Measurements from ENCODE around the gene SIGLEC11. TPM values are rescaled to one million over a fixed set of nuclear protein-coding genes. Genes with fewer than 3 reads are reported as not detected.

The SIGLEC11 gene
- total and polyA plus RNA-seq, 2 donors (not counting 1 experiment from before 2014, with no cell fraction given), result 0.09 TPM; not detected in 1

- Histone ChIP-seq H3K4me1 (ENCODE audit: control insufficient read depth in 2 of 2, insufficient read depth in 2 of 2, low read length in 2 of 2) (no peaks in the 10 kb centered on the region), H3K36me3 (replicated peaks in 1 of 2; ENCODE audit: control extremely low read depth in 1 of 2, control insufficient read depth in 1 of 2, extremely low read depth in 1 of 2, insufficient read depth in 2 of 2, low read length in 1 of 2) (peaks cover 2 to 28% of the 10 kb centered on the region in 2 experiments), H3K79me2 (ENCODE audit: control insufficient read depth, insufficient read depth, low read length) (no peaks in the 10 kb centered on the region), H3K27me3 (replicated peaks in 1 of 4; ENCODE audit: control extremely low read depth in 1 of 4, control insufficient read depth in 3 of 4, insufficient read depth in 4 of 4, low read length in 3 of 4) (peaks cover 0 to 3% (median 2%) of the 10 kb centered on the region in 4 experiments), H3K9me3 (ENCODE audit: control extremely low read depth in 1 of 3, control insufficient read depth in 2 of 3, insufficient read depth in 1 of 3, low read length in 2 of 3) (peaks cover 0 to 1% (median 0%) of the 10 kb centered on the region in 3 donors), H4K20me1 (ENCODE audit: control insufficient read depth, insufficient read depth, low read length, poor library complexity, severe bottlenecking) (no peaks in the 10 kb centered on the region), H3K4me2 (replicated peaks; ENCODE audit: low read depth, low read length, poor library complexity, severe bottlenecking) (no peak overlapping the region), H3K4me3 (ENCODE audit: control extremely low read depth in 1 of 5, extremely low read depth in 1 of 5, insufficient read depth in 1 of 5, low read depth in 2 of 5, low read length in 4 of 5) (no peak overlapping the region), H3K27ac (ENCODE audit: low read length in 2 of 2) (no peak overlapping the region), H2AFZ (ENCODE audit: insufficient read depth, low read depth, low read length, poor library complexity, severe bottlenecking) (no peak overlapping the region), H3K9ac (ENCODE audit: low read length) (no peak overlapping the region)
- no peak for TF ChIP-seq EZH2 (IDR thresholded peaks at IDR 0.05; ENCODE audit: borderline replicate concordance, insufficient read depth, low read depth, low read length, poor library complexity, severe bottlenecking)
- no peak for TF ChIP-seq CTCF (IDR thresholded peaks at IDR 0.05)
- Mint-ChIP-seq H3K9me3 (ENCODE audit: insufficient read depth) (no peaks in the 10 kb centered on the region), H3K27me3 (no peaks in the 10 kb centered on the region), H3K27ac (peak overlapping the region; percentile 20), H3K4me1 (no peaks in the 10 kb centered on the region), H3K4me3 (no peak overlapping the region)
- DNase-seq (no peak), ATAC-seq (ENCODE audit: low read depth) (no peak)
- ChIA-PET POLR2A (no interaction called here), CTCF (interaction anchor here (1.3 kb wide), 1 partner anchor 63 kb away, joined by 3 read pairs; no protein-coding TSS in a partner anchor)
- 90% methylated on average over 18 of the region's 18 CpGs for whole genome bisulfite sequencing (ENCODE audit: insufficient coverage)
- intact Hi-C loops (cut with micrococcal nuclease), result no loop called here
Measured at GRCh38 chr19:49973987-49974386, 13.0 kb upstream of the SIGLEC11 start.

GRCh38 chr19:49972841-49973240 is 11.9 kb upstream of the SIGLEC11 start:
- Histone ChIP-seq H3K4me1 (ENCODE audit: control insufficient read depth in 2 of 2, insufficient read depth in 2 of 2, low read length in 2 of 2) (no peaks in the 10 kb centered on the region), H3K9ac (ENCODE audit: low read length) (no peak overlapping the region), H3K4me2 (replicated peaks; ENCODE audit: low read depth, low read length, poor library complexity, severe bottlenecking) (no peak overlapping the region), H3K27ac (ENCODE audit: low read length in 2 of 2) (no peak overlapping the region), H3K36me3 (replicated peaks in 1 of 2; ENCODE audit: control extremely low read depth in 1 of 2, control insufficient read depth in 1 of 2, extremely low read depth in 1 of 2, insufficient read depth in 2 of 2, low read length in 1 of 2) (peaks cover 2 to 19% of the 10 kb centered on the region in 2 experiments), H3K79me2 (ENCODE audit: control insufficient read depth, insufficient read depth, low read length) (no peaks in the 10 kb centered on the region), H4K20me1 (ENCODE audit: control insufficient read depth, insufficient read depth, low read length, poor library complexity, severe bottlenecking) (no peaks in the 10 kb centered on the region), H3K9me3 (ENCODE audit: control extremely low read depth in 1 of 3, control insufficient read depth in 2 of 3, insufficient read depth in 1 of 3, low read length in 2 of 3) (peaks cover 0 to 8% (median 0%) of the 10 kb centered on the region in 3 donors), H3K4me3 (ENCODE audit: control extremely low read depth in 1 of 5, extremely low read depth in 1 of 5, insufficient read depth in 1 of 5, low read depth in 2 of 5, low read length in 4 of 5) (no peak overlapping the region), H2AFZ (ENCODE audit: insufficient read depth, low read depth, low read length, poor library complexity, severe bottlenecking) (no peak overlapping the region), H3K27me3 (replicated peaks in 1 of 4; ENCODE audit: control extremely low read depth in 1 of 4, control insufficient read depth in 3 of 4, insufficient read depth in 4 of 4, low read length in 3 of 4) (peaks cover 0 to 10% (median 8%) of the 10 kb centered on the region in 4 experiments)
- no peak for ATAC-seq (ENCODE audit: low read depth)
- CTCF ChIA-PET, result no interaction called here
- Mint-ChIP-seq H3K4me3 (no peak overlapping the region), H3K9me3 (ENCODE audit: insufficient read depth) (no peaks in the 10 kb centered on the region), H3K27ac (no peak overlapping the region), H3K27me3 (peaks cover 5% of the 10 kb centered on the region), H3K4me1 (no peaks in the 10 kb centered on the region)
- intact Hi-C loops (cut with micrococcal nuclease), result no loop called here
- TF ChIP-seq CTCF (IDR thresholded peaks at IDR 0.05) (no peak), EZH2 (IDR thresholded peaks at IDR 0.05; ENCODE audit: borderline replicate concordance, insufficient read depth, low read depth, low read length, poor library complexity, severe bottlenecking) (no peak)
- POLR2A ChIA-PET, result no interaction called here
- 80% methylated on average over 6 of the region's 6 CpGs for WGBS (ENCODE audit: insufficient coverage)
- DNase-seq, result no peak
